GM12873 (cell line): Measurements from ENCODE around the gene ZNF277.

Experiments
- TF ChIP-seq, protein P1 (sequence below): IDR thresholded peaks from 2 replicates; pipeline ENCODE4 v1.5.1; 2012; ENCODE audit warnings: low read depth, mild to moderate bottlenecking, moderate library complexity, low read length, control low read depth; ENCODE audit not compliant: insufficient read depth; ENCODE audit errors: missing control alignments

Gene ZNF277

DNA sequence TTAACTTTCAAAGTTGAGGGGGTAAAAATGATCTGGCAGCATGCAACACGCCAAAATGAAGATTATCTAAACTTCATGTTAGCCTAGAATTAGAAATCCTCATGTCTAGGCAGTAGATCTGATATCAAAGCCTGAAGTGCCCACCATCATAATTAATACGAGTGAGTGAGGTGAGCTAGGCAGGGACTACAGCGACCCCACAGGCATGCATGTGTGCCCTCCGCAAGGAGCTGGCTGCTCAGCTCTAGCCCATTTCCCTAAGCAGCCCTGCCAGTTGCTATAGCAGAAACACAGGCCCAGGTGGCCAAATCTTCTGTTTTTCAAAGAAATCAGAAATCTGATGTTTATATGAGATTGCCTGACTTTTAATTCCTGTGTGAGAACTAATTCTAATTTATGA lies 150.6 kb downstream of the ZNF277 start:
- TF ChIP-seq, protein P1, sequence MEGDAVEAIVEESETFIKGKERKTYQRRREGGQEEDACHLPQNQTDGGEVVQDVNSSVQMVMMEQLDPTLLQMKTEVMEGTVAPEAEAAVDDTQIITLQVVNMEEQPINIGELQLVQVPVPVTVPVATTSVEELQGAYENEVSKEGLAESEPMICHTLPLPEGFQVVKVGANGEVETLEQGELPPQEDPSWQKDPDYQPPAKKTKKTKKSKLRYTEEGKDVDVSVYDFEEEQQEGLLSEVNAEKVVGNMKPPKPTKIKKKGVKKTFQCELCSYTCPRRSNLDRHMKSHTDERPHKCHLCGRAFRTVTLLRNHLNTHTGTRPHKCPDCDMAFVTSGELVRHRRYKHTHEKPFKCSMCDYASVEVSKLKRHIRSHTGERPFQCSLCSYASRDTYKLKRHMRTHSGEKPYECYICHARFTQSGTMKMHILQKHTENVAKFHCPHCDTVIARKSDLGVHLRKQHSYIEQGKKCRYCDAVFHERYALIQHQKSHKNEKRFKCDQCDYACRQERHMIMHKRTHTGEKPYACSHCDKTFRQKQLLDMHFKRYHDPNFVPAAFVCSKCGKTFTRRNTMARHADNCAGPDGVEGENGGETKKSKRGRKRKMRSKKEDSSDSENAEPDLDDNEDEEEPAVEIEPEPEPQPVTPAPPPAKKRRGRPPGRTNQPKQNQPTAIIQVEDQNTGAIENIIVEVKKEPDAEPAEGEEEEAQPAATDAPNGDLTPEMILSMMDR, result no peak

GRCh38 chr7:112358513-112358912 lies 152.0 kb downstream of the ZNF277 start:
- TF ChIP-seq, protein P1, result no peak

GRCh38 chr7:112359086-112359485 lies 152.6 kb downstream of the ZNF277 start:
- TF ChIP-seq, protein P1, result no peak

DNA sequence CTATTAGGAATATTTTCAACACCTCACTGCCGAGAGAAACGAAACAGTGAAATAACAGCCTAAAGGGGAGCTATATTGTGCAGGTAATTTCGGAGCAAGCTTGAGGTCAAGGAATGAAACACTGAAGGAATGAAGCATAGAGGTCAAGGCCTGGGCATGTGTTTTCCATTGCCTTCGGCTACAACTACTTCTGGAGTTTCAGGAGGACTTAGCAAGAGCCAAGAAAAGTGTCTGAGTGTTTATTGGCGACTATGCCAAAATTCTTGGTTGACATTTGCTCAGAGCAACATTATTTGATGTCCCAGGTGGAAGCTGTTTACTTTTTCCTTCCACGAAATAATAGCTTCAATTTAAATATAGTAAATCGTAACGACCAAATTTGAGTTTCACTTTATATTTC lies 154.2 kb downstream of the ZNF277 start:
- TF ChIP-seq, protein P1, result no peak

DNA sequence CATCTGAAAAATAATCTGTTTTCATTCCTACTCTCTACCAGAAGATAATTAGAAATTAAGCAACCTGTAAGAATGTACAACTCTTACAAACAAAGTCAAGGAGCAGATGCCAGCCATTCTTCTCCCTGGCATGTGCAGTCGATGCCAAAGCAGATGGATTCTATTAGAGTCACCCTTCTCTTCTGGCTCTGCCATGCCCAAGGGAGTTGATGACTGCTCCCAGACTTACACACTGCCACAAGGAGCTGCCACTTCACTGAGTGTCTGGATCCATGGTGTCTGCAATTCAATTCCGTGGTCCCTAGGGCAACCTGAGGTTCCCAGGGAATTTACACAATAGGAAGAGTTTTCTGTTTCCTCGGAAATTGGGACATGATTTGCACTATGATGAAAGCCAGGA lies 154.7 kb downstream of the ZNF277 start:
- TF ChIP-seq, protein P1, result no peak

- TF ChIP-seq, protein P1, result no peak
Measured at GRCh38 chr7:112362053-112362650, 155.7 kb downstream of the ZNF277 start.

GRCh38 chr7:112362731-112363131 lies 156.2 kb downstream of the ZNF277 start:
- TF ChIP-seq, protein P1, result no peak

DNA sequence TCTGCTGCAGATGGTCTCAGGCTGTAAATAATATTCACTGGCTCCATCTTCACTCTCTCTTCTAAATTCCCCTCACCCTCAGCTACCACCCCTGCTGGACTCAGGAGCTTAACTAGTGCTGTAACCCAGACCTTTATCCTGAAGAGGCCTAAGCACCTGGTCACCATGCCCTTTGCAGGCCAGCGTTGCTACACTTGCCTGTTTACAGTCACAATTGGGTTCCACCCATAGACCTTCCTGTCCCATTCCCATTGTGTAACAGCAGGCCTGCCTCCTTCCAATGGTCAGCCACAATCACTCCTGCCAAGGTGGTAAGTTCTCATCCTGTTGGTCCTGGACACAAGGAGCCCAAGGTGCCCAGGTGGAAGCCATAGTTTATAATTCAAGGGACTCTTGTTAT lies 157.9 kb downstream of the ZNF277 start:
- TF ChIP-seq, protein P1, result no peak
